Activated CD4-positive, alpha-beta T cell treated with anti-CD3 and anti-CD28 coated beads for 48 hours (primary cell): Measurements from ENCODE around the gene MTHFD2.

Experiments
- DNase-seq: peaks from one replicate; pipeline ENCODE4 v3.0.0-alpha.2; 2020

Gene MTHFD2

DNA sequence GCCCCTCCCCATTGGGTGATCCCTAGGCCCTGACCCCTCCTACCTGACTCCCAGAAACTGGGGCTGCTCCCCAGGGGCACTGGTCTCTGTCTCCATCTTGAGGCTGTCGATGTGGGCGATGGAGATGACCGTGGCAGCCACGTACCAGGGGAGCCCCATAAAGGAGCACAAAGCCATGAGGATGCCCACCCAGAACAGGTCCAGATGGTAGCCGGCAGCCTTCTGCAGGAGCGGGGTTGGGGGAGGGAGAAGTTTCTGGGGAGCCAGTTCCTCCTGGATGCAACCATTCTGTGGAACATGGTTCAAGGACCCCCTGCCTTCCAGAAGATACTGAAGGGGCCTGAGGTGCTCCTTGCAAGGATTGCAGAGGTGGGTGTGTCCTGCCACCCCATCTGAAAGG lies 34.0 kb downstream of the MTHFD2 start:
- no peak for DNase-seq

DNA sequence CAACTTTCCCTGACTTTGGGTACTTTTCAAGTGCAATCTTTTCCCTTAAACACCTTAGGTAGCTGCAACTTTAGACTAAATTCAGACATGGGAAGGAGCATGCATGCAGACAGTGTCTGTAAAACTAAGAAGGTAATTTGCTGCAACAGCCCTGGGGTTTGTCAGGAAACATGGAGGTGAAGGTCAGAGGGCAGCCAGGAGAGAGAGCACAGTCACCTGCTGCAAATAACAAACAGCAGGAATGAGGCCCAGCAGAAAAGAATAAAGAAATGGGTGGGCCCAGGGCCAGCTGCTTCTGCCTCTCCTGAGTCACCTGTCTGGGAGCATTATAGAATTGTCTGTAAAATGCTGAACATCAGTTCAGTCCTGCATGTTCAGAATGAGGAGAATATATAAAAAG lies 35.2 kb downstream of the MTHFD2 start:
- DNase-seq = no peak

DNA sequence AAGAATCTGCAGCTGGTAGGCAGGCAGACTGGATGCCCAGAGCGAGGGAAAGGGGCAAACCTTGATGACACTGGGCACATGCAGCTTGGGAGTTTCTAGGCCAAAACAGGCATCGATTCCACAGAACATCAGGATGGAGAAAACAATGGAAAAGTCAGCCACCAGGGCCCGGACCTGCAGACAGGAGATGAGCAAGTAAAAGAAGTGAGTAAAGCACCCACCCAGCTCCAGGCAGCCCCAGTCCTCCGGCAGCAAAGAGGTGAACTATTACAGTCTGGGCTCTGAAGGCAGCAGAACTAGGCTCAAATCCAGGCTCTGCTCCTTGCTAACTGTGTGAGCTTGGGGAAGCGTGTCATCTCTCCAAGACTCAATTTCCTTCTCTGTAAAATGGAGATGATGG lies 36.6 kb downstream of the MTHFD2 start:
- no peak for DNase-seq

DNA sequence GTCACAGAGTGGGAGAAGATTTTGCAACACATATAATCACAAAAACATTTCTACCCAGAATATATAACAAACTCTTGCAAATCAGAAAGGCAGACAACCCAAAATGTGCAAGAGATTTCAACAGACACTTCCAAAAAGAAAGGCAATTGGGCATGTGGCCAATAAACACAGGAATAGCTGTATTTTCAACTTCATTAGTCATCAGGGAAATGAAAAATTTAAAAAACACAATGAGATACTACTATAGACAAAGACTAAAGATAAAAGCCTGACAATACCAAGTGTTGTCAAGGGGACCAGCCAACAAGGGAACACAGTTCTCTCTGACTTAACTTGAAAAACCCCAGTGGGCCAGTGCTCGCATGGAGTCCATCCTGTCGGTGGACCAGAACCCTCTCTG lies 40.5 kb downstream of the MTHFD2 start:
- DNase-seq = no peak

DNA sequence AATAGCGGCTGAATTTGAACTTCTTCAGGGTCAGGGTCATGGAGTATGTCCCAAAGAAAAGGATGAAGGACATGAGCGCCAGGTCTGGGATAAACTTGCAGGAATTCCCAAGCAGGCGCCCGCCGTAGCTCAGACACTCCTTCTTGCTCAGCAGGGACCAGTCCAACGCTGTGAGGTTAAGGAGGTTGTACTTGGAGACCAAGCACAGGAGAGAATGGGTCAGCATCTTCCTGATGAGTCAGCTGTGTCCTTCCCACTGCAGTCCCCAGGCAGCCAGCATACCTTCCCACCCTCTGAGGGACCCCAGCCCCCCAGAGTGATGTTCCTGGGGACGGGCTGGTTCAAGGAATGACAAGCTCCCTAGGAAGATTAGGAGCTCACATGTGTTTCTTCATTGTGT lies 40.9 kb downstream of the MTHFD2 start:
- no peak for DNase-seq

DNA sequence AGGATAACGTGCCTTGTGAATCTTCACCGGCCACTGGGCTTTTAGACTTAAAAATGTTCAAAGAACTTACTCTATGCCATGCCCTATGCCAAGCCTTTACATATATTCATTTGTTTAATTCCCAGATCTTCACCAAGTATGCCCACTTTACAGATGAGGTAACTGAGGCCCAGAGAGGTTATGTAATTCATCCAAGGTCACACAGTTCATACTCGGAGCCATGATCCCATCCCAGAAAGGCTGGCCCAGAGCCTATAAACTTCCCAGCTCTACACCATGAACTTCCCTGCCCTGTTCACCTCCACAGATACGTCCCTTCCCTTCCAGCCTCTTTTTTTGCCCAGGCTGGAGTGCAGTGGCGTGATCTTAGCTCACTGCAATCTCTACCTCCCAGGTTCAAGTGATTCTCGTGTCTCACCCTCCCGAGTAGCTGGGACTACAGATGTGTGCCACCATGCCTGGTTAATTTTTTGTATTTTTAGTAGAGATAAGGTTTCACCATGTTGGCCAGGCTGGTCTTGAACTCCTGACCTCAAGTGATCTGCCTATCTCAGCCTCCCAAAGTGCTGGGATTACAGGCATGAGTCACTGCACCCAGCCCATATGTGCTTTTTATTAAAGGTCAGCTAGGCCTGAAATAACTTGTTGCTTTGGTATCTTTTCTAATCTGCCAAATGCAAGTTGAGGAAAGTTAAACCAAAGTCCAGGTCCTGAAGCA lies 44.1 kb downstream of the MTHFD2 start:
- no peak for DNase-seq

DNA sequence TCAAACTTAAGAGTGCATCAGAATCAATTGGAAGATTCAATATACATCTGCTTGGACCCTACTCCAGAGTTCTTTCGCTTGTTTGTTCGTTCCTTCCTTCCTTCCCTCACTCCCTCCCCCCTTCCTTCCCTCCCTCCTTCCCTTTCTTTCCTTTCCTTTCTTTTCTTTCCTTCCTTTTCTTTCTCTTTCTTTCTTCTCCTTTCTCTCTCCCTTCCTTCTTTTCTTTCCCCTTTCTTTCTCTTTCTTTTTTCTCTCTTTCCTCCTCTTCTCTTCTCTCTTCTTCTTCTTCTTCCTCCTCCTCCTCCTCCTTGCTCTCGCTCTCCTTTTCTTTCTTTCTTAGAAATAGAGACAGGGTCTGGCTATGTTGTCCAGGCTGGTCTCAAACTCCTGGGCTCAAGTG lies 45.9 kb downstream of the MTHFD2 start:
- no peak for DNase-seq

DNA sequence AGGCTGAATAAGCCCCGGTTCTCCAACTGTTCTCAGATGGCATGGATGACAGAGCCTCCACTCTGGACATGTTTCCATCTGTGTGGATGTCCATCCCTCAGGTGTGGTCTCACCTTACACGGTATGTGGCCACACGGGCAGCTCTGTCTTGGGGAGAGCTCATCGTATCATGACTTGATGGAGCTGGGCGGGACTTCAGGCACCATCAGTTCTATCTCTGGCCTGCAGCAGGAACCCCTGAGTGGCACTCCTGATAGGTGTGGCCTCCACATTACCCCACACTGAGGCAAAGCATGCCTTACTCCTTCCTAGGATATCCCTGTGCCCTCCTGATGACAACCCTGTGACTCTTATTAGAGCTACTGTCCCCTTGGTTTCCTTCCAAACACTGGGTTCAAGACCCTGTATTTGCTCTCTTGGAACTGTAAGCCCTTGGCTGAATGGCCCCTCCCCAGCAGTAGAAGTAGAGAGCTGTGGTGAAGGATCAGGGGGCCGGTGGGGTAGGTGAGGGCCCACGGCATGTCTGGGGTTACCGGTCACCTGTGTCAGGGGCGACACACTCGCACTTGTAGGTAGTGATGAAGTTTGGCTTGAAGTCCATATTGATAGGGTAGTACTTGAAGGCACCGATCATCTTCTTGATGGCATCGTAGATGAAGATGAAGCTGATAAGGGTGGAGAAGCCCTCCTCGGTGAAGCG lies 48.2 kb downstream of the MTHFD2 start:
- DNase-seq = no peak

DNA sequence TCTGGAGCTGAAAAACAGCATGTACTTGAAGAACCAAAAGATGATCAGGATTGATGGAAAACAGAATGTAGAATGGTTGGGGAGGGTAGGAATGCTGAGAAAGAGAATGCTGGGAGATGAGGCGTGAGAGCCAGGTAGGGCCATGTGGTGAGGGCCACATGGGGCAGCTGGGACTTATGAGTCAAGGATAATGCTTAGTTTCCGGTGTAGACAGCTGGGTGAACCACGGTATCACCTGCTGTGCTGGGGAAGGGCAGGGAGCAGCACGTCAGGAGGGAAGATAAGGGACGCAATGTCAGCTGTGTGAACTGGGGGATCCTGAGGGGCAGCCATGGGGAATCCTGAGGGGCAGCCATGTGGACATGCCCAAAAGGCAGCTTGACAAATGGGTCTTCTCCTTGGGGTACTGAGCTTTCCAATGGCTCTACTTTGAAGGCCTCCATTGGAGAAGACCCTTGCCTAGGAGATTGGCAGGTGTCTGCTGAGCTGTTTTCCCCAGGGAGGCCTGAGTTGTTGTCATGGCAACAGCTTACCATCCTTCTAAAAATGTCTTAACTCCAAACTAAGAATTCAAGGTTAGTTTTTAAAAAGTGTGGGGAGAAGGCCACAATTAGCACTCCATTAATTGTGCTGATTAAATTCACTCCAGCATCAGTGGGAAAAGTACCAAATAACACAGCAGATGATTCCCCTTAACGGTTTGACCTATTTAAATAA lies 51.1 kb downstream of the MTHFD2 start:
- no peak for DNase-seq

DNA sequence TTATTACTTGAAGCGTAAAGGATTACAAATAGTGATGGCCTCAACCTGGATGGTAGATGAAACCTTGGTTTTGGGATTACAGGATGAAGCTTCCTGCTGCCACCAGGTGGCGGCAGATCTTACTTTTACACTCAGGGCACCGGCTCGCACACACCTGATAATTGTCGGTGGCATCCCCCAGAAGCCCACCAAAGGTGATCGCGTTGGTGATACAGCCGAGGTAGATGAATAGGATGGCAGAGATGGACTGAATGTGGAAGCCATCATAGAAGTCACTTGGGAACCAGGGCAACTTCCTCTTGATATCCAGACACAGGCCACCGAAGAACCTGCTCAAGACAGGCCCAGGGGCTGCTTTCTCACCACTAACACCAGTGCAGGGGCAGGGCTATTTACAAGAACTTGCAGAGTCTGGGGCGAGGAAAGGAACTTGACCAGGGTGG lies 51.8 kb downstream of the MTHFD2 start:
- peak; percentile 63 for DNase-seq

DNA sequence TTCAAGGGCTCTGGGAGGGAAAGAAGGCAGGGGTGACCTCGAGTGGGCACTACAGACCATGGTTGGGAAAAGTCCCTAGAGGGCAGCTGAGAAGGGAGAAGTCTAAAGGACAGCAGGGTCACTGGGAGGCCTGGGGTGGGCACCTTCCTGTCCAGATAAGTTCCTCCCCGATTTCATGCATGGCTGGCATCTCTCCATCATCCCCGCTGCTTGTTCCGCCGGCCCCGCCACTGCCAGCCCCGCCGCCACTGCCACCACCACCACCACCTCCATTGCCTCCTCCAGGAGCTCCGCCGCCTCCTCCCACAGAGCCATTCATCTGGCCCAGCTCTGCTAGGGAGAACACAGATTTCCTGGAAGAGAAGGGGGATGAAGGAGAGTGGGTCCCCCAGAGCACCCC lies 53.6 kb downstream of the MTHFD2 start:
- no peak for DNase-seq

DNA sequence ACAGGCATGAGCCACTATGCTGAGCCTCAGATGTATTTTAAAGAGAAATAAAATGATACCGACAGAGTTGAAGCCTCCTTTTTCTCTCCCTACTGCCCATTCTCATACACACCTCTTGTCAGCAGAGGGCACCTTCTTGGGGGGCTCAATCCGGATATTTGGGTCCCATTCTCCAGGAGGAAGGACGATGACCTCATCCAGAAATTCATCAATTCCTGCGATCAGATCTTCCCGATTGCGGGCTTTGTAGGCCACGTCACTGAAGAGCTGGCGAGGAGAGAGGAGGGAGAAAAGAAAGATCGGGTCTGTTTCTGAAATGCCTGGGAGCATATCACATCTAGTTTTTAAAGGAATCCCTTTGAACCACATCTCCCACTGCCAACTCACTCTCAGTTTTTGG lies 54.4 kb downstream of the MTHFD2 start:
- DNase-seq = no peak

DNA sequence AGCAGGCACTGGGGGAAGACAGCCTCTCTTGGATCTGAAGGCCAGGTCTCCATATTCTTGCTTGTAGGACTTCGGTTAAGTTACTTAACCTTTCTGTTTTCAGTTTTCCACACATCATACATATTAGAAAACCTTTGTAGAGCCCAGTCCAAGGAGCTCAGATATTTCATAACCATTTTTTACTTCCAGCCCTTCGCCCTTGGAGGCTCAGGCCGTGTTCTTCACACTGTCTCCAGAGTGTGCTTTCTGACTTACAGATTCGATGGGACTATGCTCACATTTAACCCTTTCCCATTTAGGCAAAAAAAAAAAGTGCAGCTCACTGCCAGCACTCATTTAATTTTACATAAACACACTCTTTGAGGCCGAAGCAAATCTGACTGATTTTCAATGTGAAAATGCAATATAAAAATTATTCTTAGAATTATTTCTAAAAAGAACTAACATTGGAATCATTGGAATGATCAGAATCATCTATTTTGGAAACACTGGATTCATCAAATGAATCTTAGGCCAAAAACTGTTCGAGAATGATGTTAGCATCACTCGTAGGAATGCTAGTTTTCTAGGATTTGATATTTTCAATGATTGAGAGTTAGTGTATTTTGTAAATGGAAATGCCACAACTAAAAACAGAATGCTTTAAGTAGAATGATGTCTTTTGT lies 55.0 kb downstream of the MTHFD2 start:
- no peak for DNase-seq

DNA sequence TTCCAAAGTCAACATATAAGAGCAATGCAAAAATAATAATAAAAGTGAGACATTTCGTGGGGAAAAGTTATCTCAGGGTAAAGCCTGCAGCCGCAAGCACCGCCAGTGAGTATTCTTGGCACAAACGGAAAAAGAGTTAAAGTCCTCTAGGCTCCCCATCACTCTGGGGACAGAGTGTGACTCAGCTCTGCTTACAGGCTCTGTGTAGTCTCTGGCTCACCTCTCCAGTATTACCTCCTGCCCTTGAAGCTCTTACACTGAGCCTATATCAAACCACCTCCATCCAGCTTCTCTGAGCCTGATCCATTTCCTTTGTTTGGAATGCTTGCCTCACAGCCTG lies 55.5 kb downstream of the MTHFD2 start:
- no peak for DNase-seq

DNA sequence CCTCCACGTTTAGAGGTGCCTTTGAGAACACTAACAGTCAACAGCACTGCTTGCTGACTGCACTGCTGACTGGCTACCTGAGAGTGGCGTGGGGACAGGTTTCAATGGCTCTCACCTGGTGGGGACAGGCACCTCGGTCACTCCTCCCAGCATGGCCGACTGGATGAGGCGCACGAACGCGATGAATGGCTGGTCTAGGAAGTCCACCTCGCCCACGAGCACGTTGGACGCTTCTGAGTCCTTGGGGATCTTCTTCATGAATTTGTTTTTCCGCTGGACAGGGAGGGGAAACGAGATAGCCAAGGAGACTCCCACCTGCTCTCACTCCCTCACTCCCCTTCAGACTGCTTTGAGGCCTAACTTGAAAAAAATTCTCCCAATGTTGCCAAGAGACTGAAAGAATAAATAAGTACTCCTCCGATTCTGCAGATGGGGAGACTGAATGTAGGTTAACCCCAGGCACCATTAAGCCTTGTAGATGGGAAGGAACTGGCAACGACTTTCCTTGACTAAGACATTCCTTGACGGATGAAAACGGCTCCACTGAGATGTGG lies 57.3 kb downstream of the MTHFD2 start:
- no peak for DNase-seq

DNA sequence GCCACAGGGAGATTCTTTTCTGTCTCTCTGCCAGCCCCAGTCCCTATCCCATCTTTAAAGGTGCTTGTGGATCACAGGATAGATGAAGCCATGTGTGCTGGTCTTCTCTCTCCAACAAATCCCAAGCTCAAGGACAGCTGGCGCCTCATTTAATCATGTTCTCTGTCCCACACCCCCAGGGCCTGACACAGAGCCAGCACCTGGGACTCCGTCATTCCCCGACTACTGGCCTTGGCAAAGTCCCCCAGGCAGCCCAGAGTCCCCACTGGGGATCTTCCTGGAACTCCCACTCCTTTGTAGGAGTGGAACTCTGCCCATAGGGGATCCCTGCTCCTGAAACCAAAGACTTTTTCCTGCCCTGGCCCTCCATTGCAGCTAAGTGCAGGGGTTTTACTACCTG lies 60.8 kb downstream of the MTHFD2 start:
- no peak for DNase-seq

DNA sequence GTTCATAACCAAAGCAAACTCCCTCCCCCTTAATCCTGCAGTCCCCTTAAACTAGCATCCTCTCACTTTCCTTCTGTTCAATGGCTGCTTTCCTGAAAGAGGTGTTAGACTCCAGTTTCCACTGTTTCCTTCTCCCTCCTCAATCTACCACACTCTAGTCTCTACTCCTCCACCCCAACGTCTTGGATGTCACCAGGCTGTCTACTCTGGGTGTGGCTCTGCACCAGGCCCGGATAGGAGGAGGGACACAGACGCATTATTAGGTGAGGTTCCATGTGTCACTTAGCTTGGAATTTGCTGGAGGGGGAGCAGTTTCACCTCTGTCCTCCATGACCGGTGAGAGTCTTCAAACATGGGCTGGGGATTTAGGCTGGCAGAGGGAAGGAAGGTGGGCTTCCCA lies 61.3 kb downstream of the MTHFD2 start:
- DNase-seq = no peak

DNA sequence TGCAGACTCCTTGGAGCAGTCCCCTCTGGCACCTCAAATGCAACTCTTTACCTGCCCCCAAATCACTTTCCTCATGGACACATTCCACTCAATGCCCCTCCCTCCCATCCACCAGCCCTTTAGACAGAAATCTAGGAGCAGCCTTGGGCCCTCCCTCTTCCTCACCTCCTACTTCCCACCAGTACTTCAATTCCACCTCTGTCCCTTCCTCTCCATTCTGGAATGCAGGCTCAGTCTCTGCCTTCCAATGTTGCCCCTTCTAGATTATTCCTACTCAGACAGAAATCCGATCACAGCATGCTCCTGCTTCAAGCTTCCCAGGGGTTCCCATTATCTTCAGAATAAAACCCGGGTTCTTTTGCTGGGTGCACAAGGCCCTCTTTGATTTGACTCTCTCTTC lies 62.1 kb downstream of the MTHFD2 start:
- no peak for DNase-seq

DNA sequence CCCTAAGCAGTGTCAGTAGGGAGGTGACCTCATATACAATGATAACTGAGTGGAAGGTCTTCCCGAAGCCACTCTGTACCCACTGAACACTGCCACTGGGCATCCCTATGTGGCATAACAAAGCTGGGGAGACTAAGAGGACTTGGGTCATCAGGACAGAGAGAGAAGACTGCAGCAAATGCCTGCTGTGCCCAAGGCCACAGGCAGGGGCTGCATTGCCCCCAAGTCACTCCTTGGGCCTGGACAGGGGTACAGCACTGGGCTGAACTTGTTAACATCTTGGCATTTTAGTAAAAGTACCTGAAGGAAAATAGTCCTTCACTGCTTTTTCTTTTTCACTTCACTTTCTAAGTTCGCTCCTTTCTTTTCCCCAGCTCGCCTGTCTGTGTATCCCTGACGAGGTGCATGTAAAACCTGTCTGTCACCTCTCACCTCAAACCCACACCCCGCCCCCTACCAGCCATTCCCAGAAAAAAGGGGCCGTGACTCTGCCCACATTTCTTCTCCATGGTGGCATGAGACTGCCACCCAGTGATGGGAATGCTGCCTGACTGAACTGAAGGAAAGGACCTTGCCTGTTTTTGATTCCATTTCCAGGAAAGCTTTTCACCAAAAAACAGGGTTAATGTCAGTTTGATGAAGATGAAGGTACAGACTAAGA lies 62.9 kb downstream of the MTHFD2 start:
- no peak for DNase-seq

DNA sequence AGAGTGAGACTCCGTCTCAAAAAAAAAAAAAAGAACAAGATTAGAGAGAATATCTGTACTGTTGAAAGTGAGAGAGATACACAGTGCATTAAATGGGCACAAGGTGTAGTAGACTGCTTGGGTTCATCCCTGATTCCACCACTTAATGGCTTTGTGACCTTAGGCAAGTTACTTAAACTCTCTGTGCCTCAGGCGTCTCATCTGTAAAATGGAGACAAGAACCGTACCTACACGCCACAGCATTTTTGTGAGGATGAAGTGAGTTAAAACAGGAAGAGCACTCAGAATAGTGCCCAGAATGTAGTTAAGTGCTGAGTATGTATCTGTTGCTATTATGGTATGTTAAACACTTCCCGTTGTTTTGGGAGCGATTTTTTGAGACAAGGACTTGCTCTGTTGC lies 64.3 kb downstream of the MTHFD2 start:
- no peak for DNase-seq

DNA sequence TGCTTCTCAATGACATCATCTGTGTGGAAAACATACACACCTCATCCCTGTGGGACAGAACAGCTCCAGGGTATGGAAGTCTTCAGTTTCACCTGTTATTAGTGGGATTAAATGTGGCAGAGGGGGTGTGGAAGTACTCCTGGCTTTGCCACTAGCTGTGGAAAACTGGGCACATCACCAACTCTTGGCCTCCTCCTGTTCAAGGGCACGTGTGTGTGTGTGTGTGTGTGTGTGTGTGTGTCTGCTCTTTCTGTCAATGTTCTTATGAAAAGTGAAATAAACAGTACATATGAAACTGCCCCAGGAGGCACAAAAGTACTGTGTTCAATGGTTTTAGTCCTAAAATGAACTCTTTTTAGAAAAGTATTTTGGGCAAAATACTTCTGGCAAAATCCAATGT lies 65.9 kb downstream of the MTHFD2 start:
- no peak for DNase-seq

DNA sequence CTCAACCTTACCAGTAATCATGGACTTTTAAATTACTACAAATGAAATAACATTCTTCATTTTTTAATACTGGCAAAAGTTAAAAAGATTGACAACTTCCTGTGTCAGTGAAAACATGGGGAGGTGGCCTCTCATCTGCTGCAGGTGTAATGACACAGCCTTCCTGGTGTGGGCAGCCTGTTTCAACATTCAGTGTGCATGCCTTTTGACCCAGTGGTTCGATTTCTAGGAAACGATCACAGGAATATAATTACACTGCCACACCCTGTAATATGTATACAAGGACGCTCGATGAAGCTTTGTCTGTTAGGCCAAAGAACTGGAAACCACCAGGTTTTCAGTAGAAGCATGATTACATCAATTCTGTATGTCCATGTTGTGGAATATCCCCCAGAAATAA lies 68.7 kb downstream of the MTHFD2 start:
- peak; percentile 69 for DNase-seq
